HAP-1 (cell line): ENCODE data around the gene OCLN.
"Not testable (repeated sequence)": the region's sequence is repeated elsewhere in the genome, so short reads cannot be mapped to it uniquely, and the experiment has no call there.

ENCODE experiments used
- DNase-seq, 2 experiments: peaks; one replicate each; pipeline ENCODE4 v3.0.0-alpha.2; 2016 to 2020; ENCODE audit warnings: low spot score in 2 of 2
- H3K27me3 ChIP-seq: fragments of 250-450 bp; sonication (Bioruptor Pico); 2 replicates; pipeline ENCODE4 v1.5.1; 2020; ENCODE audit warnings: low read depth, mild to moderate bottlenecking, moderate library complexity
- H3K36me3 ChIP-seq: fragments of 250-450 bp; sonication (Bioruptor Pico); replicated peaks from 2 replicates; pipeline ENCODE4 v1.5.1; 2020; ENCODE audit warnings: mild to moderate bottlenecking
- H3K4me1 ChIP-seq: fragments of 250-450 bp; sonication (Bioruptor Pico); 2 replicates; pipeline ENCODE4 v1.5.1; 2020; ENCODE audit warnings: mild to moderate bottlenecking
- H3K4me3 ChIP-seq: fragments of 250-450 bp; sonication (Bioruptor Pico); 2 replicates; pipeline ENCODE4 v1.5.1; 2020; ENCODE audit warnings: mild to moderate bottlenecking, moderate library complexity
- H3K9me3 ChIP-seq: fragments of 250-450 bp; sonication (Bioruptor Pico); 2 replicates; pipeline ENCODE4 v1.5.1; 2020; ENCODE audit warnings: mild to moderate bottlenecking, moderate library complexity
- in situ Hi-C: fragments of 300-500 bp; cut with MboI; formaldehyde crosslinking; loops from 3 replicates; pipeline ENCODE4 v1.14.3; 2020; ENCODE audit warnings: low sequenced_read_pairs, inconsistent platforms, mixed read lengths

OCLN gene

DNA sequence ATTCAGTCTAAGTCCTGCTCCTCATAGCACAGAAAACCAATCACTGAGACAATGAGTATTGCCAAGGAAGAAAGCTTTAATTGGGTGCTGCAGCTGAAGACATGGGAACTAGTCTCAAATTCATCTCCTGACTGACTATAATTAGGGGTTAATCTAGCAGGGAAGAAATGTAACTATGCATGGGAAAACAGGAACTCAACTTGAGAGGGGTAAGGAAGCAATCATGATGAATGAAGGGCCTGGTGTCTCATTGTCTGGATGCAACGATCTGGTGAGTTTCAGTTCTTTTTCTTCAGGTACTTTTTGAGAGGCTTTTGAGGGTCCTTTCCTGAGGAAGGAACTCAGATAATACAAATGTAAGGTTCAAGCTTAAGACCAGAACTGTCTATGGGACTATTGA is 24.0 kb upstream of the OCLN start:
- H3K36me3 ChIP-seq: no peaks in the 10 kb centered on the region
- in situ Hi-C loops: no loop called here
- H3K4me1 ChIP-seq: no peaks in the 10 kb centered on the region
- no peak for DNase-seq
- H3K4me3 ChIP-seq: no peak overlapping the region
- H3K27me3 ChIP-seq: no peaks in the 10 kb centered on the region
- no peaks in the 10 kb centered on the region for H3K9me3 ChIP-seq

DNA sequence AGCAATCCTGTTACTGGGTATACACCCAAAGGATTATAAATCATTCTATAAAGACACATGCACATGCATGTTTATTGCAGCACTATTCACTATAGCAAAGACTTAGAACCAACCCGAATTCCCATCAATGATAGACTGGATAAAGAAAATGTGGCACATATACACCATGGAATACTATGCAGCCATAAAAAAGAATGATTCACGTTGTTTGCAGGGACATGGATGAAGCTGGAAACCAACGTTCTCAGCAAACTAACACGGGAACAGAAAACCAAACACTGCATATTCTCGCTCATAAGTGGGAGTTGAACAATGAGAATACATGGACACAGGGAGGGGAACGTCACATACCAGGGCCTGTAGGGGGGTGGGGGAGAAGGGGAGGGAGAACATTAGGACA is 21.1 kb upstream of the OCLN start:
- H3K36me3 ChIP-seq, DNase-seq, H3K27me3 ChIP-seq, in situ Hi-C loops, H3K9me3 ChIP-seq, H3K4me3 ChIP-seq, H3K4me1 ChIP-seq: not testable (repeated sequence)

DNA sequence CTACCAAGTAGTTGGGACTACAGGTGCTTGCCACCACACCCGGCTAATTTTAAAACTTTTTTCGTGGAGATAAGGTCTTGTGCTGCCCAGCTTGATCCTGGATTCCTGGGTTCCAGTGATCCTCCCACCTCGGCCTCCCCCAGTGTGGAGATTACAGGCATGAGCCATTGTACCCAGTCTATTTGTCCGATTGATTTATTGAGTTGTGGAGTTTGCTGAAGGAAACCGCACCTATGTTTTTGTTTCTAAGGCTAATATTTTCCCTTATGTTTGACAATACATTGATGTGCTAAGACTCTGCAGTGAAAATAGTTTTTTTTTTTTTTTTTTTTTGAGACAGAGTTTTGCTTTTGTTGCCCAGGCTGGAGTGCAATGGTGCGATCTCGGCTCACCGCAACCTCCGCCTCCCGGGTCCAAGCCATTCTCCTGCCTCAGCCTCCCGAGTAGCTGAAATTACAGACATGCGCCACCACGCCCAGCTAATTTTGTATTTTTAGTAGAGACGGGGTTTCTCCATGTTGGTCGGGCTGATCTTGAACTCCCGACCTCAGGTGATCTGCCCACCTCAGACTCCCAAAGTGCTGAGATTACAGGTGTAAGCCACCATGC is 20.0 kb upstream of the OCLN start:
- H3K4me1 ChIP-seq, H3K36me3 ChIP-seq, H3K27me3 ChIP-seq, H3K9me3 ChIP-seq, DNase-seq, in situ Hi-C loops, H3K4me3 ChIP-seq: not testable (repeated sequence)

DNA sequence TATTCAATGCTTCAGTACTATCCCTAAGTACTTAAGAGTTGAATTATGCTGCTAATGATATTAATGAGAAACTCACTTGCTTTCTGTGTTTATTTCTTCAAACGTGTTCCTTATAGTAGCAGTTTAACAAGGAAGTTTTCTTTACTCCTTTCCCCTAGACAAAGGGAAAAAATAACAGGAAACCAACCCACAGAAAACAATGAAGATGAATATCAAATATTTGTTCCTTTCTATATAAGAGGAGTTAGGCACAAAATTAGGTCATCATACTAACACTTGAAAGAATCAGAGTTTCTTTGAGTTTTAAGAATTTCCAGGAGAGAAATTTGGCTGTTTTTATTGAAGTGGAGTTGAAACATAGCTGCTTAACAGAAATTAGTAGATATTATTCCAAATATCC is 15.4 kb upstream of the OCLN start:
- no peak for DNase-seq
- H3K4me3 ChIP-seq: no peak overlapping the region
- in situ Hi-C loops: no loop called here

DNA sequence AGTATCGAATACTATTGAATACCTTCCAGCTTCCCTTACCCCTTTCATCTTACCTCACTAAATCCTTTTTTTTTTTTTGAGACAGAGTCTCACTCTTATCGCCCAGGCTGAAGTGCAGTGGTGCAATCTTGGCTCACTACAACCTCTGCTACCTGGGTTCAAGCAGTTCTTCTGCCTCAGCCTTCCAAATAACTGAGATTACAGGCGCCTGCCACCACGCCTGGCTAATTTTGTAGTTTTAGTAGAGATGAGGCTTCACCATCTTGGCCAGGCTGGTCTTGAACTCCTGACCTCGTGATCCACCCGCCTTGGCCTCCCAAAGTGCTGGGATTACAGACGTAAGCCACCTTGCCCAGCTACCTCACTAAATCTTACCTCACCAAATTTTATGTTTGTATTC is 14.3 kb upstream of the OCLN start:
- DNase-seq, in situ Hi-C loops: not testable (repeated sequence)

More for the DNA sequence above, 15.4 kb upstream of the OCLN start:
- no peaks in the 10 kb centered on the region for H3K36me3 ChIP-seq
- no peaks in the 10 kb centered on the region for H3K4me1 ChIP-seq
- no peaks in the 10 kb centered on the region for H3K9me3 ChIP-seq
- H3K27me3 ChIP-seq: no peaks in the 10 kb centered on the region

DNA sequence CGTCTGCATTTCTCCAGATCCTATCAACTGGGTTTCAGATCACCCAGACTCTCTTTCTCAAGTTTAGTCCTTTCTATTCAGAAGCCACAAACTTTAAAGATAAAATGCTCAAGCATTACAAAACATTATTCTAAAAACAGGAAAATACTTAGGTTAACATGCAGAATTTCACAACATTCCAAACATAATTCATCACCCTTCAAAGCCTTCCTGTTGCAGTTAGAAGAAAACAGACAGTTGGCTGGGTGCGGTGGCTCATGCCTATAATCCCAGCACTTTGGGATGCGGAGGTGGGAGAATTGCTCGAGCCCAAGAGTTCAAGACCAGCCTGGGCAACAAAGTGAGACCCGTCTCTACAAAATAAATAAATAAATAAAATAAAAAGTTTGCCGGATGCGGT is 7.7 kb upstream of the OCLN start:
- no peak for DNase-seq
- Histone ChIP-seq H3K36me3 (no peaks in the 10 kb centered on the region), H3K27me3 (peaks cover 10% of the 10 kb centered on the region), H3K4me3 (no peak overlapping the region), H3K9me3 (no peaks in the 10 kb centered on the region), H3K4me1 (no peaks in the 10 kb centered on the region)
- in situ Hi-C loops: no loop called here

More for the DNA sequence above, 14.3 kb upstream of the OCLN start:
- not testable (repeated sequence) for H3K9me3 ChIP-seq, H3K27me3 ChIP-seq, H3K4me3 ChIP-seq, H3K4me1 ChIP-seq, H3K36me3 ChIP-seq

DNA sequence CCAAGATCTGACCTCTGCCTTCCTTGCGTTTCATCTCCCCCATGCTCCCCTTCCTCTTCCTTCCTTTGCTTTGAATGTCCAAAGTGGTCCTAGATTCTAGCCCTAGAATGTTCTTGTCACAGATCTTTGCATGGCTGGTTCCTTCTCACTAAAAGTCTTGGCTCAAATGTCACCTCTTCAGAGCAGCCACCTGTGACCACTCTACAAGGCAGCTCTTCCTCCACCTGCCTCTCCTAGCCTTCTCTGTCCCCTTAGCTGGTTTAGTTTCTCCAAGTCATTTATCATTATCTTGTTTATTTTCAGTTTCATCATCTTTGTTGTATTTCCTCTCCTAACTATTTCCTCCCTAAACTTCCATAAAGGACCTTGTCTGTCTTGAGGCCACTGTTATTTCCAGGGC is 7.1 kb upstream of the OCLN start:
- no peak overlapping the region for H3K4me3 ChIP-seq
- DNase-seq: no peak
- H3K9me3 ChIP-seq: no peaks in the 10 kb centered on the region
- in situ Hi-C loops: no loop called here
- no peaks in the 10 kb centered on the region for H3K36me3 ChIP-seq
- no peaks in the 10 kb centered on the region for H3K4me1 ChIP-seq
- peaks cover 16% of the 10 kb centered on the region for H3K27me3 ChIP-seq

DNA sequence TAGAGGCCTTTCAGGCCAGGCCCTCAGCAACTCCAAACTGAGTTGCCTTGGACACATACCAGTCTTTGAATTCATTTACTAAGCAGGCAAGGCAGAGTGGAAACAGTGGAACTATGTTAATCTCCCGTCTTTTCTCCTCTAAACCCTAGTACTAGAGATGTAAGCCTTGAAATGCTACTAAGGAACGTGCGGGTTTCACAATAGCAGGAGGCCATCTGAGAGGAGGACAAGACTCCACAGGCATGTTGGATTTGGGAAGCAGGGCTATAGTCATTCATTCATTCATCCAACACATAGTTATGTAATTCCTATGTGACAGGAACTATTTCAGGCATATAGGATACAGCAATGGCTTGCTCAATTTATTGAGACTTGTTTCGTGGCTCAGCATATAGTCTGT is 3.3 kb upstream of the OCLN start:
- in situ Hi-C loops: no loop called here
- no peak for DNase-seq
- Histone ChIP-seq H3K9me3 (no peaks in the 10 kb centered on the region), H3K27me3 (peaks cover 30% of the 10 kb centered on the region), H3K4me3 (no peak overlapping the region), H3K4me1 (peaks cover 3% of the 10 kb centered on the region), H3K36me3 (no peaks in the 10 kb centered on the region)

DNA sequence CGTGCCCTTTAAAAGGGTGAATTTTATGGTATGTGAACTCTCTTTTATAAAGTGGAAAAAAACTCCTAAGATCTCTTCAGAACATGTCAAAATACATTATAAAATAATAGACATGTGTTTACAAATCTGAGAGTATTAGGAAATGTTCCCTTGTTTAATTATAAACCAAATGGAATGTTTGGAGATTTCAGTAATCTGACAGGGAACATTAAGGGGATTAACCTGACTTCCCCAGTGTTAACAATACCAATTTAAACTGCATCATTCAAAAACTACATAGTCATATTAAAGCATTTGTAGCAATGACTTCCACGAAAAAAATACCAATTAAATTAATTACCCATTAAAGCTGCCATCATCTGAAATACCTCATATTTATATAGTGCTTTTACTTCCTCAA is 1.6 kb upstream of the OCLN start:
- Histone ChIP-seq H3K36me3 (no peaks in the 10 kb centered on the region), H3K4me1 (peaks cover 5% of the 10 kb centered on the region), H3K9me3 (no peaks in the 10 kb centered on the region), H3K27me3 (peaks cover 30% of the 10 kb centered on the region), H3K4me3 (no peak overlapping the region)
- in situ Hi-C loops: no loop called here
- no peak for DNase-seq

DNA sequence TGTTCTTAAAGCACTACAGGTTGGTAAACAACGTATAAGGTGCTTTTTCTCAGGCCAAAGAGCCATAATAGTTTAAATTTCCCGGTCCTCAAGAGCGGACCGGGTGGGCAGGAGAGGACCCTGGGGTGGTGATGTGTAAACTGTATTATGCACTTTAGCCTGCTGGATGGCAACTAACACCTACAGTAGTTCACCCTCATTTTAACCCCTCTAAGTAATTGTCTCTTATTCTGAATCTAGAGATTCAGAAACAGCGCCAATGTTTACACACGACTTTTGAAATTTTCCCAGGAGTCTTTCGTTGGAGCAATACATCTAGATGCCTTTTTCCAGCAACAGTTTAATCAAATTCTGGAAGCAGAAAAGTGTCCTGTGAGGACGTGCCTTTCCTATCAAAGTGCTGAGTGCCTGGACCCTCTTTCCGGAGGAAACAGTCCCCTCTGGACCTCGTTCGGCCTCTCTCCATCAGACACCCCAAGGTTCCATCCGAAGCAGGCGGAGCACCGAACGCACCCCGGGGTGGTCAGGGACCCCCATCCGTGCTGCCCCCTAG is 676 bp upstream of the OCLN start:
- Histone ChIP-seq H3K36me3 (no peaks in the 10 kb centered on the region), H3K4me1 (peaks cover 5% of the 10 kb centered on the region), H3K4me3 (peak overlapping the region; percentile 66), H3K9me3 (no peaks in the 10 kb centered on the region), H3K27me3 (peaks cover 30% of the 10 kb centered on the region)
- no peak for DNase-seq
- in situ Hi-C loops: no loop called here

DNA sequence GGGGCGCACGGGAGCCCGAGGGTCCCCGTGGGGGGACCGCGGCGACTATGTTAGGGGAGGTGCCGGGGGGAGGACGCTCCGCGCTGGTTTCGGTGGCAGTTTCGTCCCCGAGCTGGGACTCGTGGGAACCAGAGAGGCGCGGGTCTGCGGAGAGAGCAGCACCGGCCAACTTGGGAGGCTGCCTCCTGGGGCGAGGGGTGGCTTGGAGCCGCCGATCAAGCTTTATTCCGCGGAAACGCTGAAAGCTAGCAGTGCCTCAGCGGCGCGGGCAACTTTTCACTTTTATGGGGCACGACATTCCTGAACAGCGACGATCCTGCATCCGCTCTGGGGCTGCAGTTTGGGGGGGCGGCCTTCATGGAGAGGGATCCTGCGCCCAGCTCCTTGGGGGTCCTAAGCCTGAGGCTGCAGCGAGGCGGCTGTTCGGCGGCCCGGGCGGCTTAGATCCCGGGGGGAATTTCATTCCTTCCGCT is 369 bp downstream of the OCLN start:
- Histone ChIP-seq H3K36me3 (no peaks in the 10 kb centered on the region), H3K4me3 (peak overlapping the region; percentile 66), H3K4me1 (peaks cover 5% of the 10 kb centered on the region), H3K9me3 (no peaks in the 10 kb centered on the region), H3K27me3 (peaks cover 28% of the 10 kb centered on the region)
- in situ Hi-C loops: no loop called here
- peak; percentile 11 to 62 for DNase-seq

DNA sequence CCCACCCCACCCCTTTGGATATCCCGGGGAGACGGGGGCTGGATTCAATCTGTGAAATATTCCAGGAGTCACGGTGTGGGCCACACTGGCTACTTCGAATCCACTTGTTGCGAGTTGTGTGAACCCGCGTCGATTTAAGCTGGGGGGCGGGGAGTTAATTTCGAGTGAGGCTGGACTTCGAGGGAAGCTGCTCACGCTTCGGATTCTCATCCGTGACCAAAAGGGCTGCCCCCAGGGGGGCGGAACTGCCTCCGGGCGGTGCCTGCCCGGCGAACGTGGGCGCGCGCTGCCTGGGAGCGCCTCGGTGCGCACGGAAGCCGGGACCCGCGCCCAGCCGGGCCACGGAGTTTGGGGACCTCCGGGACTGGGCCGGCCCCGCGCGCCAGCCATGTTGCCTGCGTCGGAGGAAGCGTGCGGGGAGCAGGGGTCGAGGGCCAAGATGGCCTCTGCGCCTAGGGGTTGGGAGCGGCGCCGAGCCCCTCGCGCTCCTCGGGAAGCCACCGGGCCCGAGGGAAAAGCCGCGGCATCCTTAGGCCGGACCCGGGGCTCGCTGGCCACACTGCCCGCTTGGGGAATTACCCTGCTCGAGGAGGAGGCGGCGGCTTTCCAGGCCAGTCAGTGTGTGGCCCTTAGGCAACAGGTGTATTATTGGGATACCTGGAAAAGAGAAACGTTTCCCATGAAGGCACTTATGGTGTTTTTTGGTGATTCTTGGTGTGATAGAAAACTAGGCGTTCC is 975 bp downstream of the OCLN start:
- Histone ChIP-seq H3K4me3 (peak overlapping the region; percentile 66), H3K36me3 (no peaks in the 10 kb centered on the region), H3K4me1 (peaks cover 5% of the 10 kb centered on the region), H3K9me3 (no peaks in the 10 kb centered on the region), H3K27me3 (peaks cover 28% of the 10 kb centered on the region)
- peak; percentile 8 to 64 for DNase-seq
- in situ Hi-C loops: no loop called here

DNA sequence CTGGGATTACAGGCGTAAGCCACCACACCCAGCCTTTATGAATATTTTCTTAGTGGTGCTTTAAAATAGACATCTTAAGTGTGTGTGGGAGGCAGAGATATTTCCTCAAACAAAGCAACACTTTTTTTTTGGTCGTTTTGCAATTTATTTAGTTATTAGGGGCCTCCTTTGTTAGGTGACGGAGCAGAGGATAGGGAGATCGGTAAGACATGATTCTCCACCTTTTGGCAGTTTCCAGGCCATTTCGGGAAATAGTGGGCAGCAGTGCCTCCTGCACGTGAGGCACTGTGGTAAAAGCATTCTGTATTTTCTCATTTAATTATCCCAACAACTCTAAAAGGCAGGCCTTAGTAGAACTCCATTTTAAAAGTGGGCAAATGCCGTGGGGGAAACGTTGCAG is 1.9 kb downstream of the OCLN start:
- H3K9me3 ChIP-seq: no peaks in the 10 kb centered on the region
- H3K36me3 ChIP-seq: no peaks in the 10 kb centered on the region
- in situ Hi-C loops: no loop called here
- H3K4me3 ChIP-seq: no peak overlapping the region
- no peak for DNase-seq
- H3K27me3 ChIP-seq: peaks cover 25% of the 10 kb centered on the region
- H3K4me1 ChIP-seq: peaks cover 5% of the 10 kb centered on the region

DNA sequence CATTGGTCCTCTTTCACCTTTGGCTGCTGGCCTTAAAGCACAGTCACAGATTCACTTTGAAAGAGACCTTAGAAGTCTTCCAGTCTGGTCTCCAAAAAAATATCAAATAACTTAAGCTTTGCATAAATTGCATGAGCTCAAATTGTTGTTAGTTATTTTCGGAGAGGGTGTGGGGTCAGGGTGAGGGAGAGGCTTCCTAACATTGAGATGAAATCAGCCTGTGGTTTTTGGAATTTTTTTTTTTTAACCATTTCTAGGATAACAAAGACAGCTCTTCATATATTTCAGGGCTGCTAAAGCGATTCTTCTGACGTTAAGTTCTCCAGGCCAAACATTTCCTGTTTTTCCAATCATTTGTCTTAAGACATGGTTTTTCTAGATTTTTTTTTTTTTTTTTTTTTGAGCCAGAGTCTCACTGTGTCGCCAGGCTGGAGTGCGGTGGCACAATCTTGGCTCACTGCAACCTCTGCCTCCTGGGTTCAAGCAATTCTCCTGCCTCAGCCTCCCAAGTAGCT is 4.5 kb downstream of the OCLN start:
- H3K9me3 ChIP-seq: no peaks in the 10 kb centered on the region
- H3K4me1 ChIP-seq: peaks cover 5% of the 10 kb centered on the region
- no peak for DNase-seq
- H3K4me3 ChIP-seq: no peak overlapping the region
- peaks cover 2% of the 10 kb centered on the region; the same call in 1 of the 2 replicates for H3K27me3 ChIP-seq
- no peaks in the 10 kb centered on the region for H3K36me3 ChIP-seq
- in situ Hi-C loops: no loop called here
